HepG2 (cell line): ENCODE results near the gene THOC1. TPM values are rescaled to one million over a fixed set of nuclear protein-coding genes. Genes with fewer than 3 reads are reported as not detected.

ENCODE experiments used
- ATAC-seq: fragments of 200-7000 bp; cut with Tn5 transposase; 3 replicates; pipeline ENCODE4 v1.9.1; 2020; ENCODE audit warnings: mild to moderate bottlenecking, moderate library complexity
- BruUV-seq: library from RNA; stranded (reverse); fragments of 400-500 nt; replicated peaks from 2 replicates; lab custom pipeline; 2021; lab: Mats Ljungman, UMichigan
- CTCF ChIA-PET: fragments of 300-600 bp; formaldehyde crosslinking; extraction: SDS; loops from one replicate; lab custom pipeline; 2021; ENCODE audit warnings: low total read pairs, inconsistent platforms, low intra/inter-chr PET ratio; lab: Yijun Ruan, JAX
- POLR2A ChIA-PET: fragments of 350-600 bp; sonication (Branson Sonifier 250); formaldehyde crosslinking; loops from one replicate; lab custom pipeline; 2020; ENCODE audit warnings: antibody characterized with exemption, inconsistent platforms; lab: Yijun Ruan, JAX
- DNase-seq: peaks from one replicate; pipeline ENCODE4 v3.0.0-alpha.2; 2015; ENCODE audit warnings: low spot score
- FAIRE-seq: peaks from 3 replicates; lab custom pipeline; 2011; peaks lifted over from hg19 to GRCh38; lab: Jason Lieb, UNC
- H2AFZ ChIP-seq: one replicate; pipeline ENCODE4 v1.6.1; 2011; ENCODE audit warnings: low read length, inconsistent platforms
- H3K27ac ChIP-seq: fragments of 300-600 bp; 3 replicates; pipeline ENCODE4 v1.8.0; 2011; ENCODE audit warnings: mixed run types, mild to moderate bottlenecking, mixed read lengths, low read length, inconsistent platforms; ENCODE audit not compliant: insufficient read depth; ENCODE audit errors: extremely low read length
- H3K27me3 ChIP-seq, 2 experiments: fragments of 200-600 bp in 1 of 2; 2 replicates in 1 of 2; 3 replicates in 1 of 2; pipeline versions ENCODE4 v1.6.0 to v1.8.0; 2011; ENCODE audit warnings: low read length in 2 of 2, mild to moderate bottlenecking in 2 of 2, moderate library complexity in 2 of 2, inconsistent platforms in 1 of 2; ENCODE audit not compliant: insufficient read depth in 2 of 2, control insufficient read depth in 1 of 2
- H3K36me3 ChIP-seq, 2 experiments: fragments of 200-600 bp in 1 of 2; replicated peaks in 1 of 2; 2 replicates in 1 of 2; 3 replicates in 1 of 2; pipeline versions ENCODE4 v1.5.1 to v1.8.0; 2011; ENCODE audit warnings: low read length in 2 of 2, inconsistent platforms in 1 of 2; ENCODE audit not compliant: insufficient read depth in 2 of 2, control insufficient read depth in 1 of 2
- H3K4me1 ChIP-seq: 2 replicates; pipeline ENCODE4 v1.5.1; 2012; ENCODE audit warnings: low read length, inconsistent platforms; ENCODE audit not compliant: insufficient read depth
- H3K4me2 ChIP-seq: 2 replicates; pipeline ENCODE4 v1.6.0; 2011; ENCODE audit warnings: low read depth, low read length, inconsistent platforms
- H3K4me3 ChIP-seq, 3 experiments: fragments of 200-600 bp in 1 of 3; sonication (generic), shearing (Covaris generic) in 1 of 3; replicated peaks in 1 of 3; 2 replicates each; pipeline ENCODE4 v1.5.1; 2011 to 2016; ENCODE audit warnings: low read length in 3 of 3, inconsistent platforms in 2 of 3, low read depth in 2 of 3, mild to moderate bottlenecking in 2 of 3, control low read depth in 1 of 3, mixed read lengths in 1 of 3; ENCODE audit not compliant: insufficient read depth in 1 of 3
- H3K79me2 ChIP-seq: one replicate; pipeline ENCODE4 v1.6.1; 2011; ENCODE audit warnings: low read length, inconsistent platforms; ENCODE audit not compliant: insufficient read depth
- H3K9ac ChIP-seq: 2 replicates; pipeline ENCODE4 v1.6.0; 2011; ENCODE audit warnings: mild to moderate bottlenecking, low read depth, low read length, inconsistent platforms; ENCODE audit not compliant: insufficient read depth
- H3K9me3 ChIP-seq: 2 replicates; pipeline ENCODE4 v1.5.1; 2012; ENCODE audit warnings: mild to moderate bottlenecking, low read length
- H4K20me1 ChIP-seq: 2 replicates; pipeline ENCODE4 v1.6.0; 2011; ENCODE audit warnings: inconsistent platforms, mild to moderate bottlenecking, low read length, moderate library complexity; ENCODE audit not compliant: insufficient read depth
- GATA4 ChIP-seq: sonication (generic); IDR thresholded peaks from 2 replicates; pipeline ENCODE4 v1.6.1; 2016; ENCODE audit warnings: antibody characterized with exemption, low read depth, borderline replicate concordance
- KDM4B ChIP-seq: sonication (generic); formaldehyde crosslinking; IDR thresholded peaks from 2 replicates; pipeline ENCODE4 v1.4.0; 2020; ENCODE audit warnings: missing genetic modification reagents
- KLF11 ChIP-seq: IDR thresholded peaks from 2 replicates; pipeline ENCODE4 v1.6.1; 2016; ENCODE audit warnings: missing compliant biosample characterization
- NR2F2 ChIP-seq: IDR thresholded peaks from 2 replicates; pipeline ENCODE4 v1.6.1; 2012; ENCODE audit warnings: low read depth, inconsistent platforms, borderline replicate concordance
- TFDP1 ChIP-seq: IDR thresholded peaks from 2 replicates; pipeline ENCODE4 v1.6.1; 2016; ENCODE audit warnings: missing compliant biosample characterization, missing genetic modification reagents, borderline replicate concordance
- THAP7 ChIP-seq: sonication (generic); formaldehyde crosslinking; IDR thresholded peaks from 2 replicates; pipeline ENCODE4 v1.8.1; 2023; ENCODE audit warnings: mild to moderate bottlenecking, missing genetic modification reagents
- TOE1 ChIP-seq: sonication (generic); formaldehyde crosslinking; IDR thresholded peaks from 2 replicates; pipeline ENCODE4 v1.4.0; 2020; ENCODE audit warnings: mild to moderate bottlenecking, missing genetic modification reagents
- ZBTB38 ChIP-seq: sonication (generic); formaldehyde crosslinking; IDR thresholded peaks from 2 replicates; pipeline ENCODE4 v1.5.1; 2020; ENCODE audit warnings: mild to moderate bottlenecking, missing genetic modification reagents
- ZBTB39 ChIP-seq: sonication (generic); formaldehyde crosslinking; IDR thresholded peaks from 2 replicates; pipeline ENCODE4 v1.5.0; 2020; ENCODE audit warnings: missing genetic modification reagents
- ZMAT5 ChIP-seq: sonication (generic); formaldehyde crosslinking; IDR thresholded peaks from 2 replicates; pipeline ENCODE4 v1.5.0; 2020; ENCODE audit warnings: mild to moderate bottlenecking, low read depth, missing genetic modification reagents, borderline replicate concordance
- ZNF510 ChIP-seq: sonication (generic); formaldehyde crosslinking; IDR thresholded peaks from 2 replicates; pipeline ENCODE4 v1.4.0; 2020; ENCODE audit warnings: low read depth, mild to moderate bottlenecking, missing genetic modification reagents
- ZNF775 ChIP-seq: sonication (generic); formaldehyde crosslinking; IDR thresholded peaks from 2 replicates; pipeline ENCODE4 v1.4.0; 2020; ENCODE audit warnings: missing genetic modification reagents, mild to moderate bottlenecking, moderate library complexity, borderline replicate concordance
- ZNF800 ChIP-seq: sonication (generic); formaldehyde crosslinking; IDR thresholded peaks from 2 replicates; pipeline ENCODE4 v1.4.0; 2020; ENCODE audit warnings: missing genetic modification reagents
- ZNF878 ChIP-seq: sonication (generic); formaldehyde crosslinking; IDR thresholded peaks from 2 replicates; pipeline ENCODE4 v1.8.1; 2023; ENCODE audit warnings: mild to moderate bottlenecking, missing genetic modification reagents, moderate library complexity
- ZUFSP ChIP-seq: sonication (generic); formaldehyde crosslinking; IDR thresholded peaks from 2 replicates; pipeline ENCODE4 v1.9.0; 2021; ENCODE audit warnings: missing genetic modification reagents, mild to moderate bottlenecking, borderline replicate concordance
- whole genome bisulfite sequencing: methylation state at CpG from one replicate; pipeline ENCODE4 v1.1.6; 2017; ENCODE audit warnings: low lambda C conversion rate; 5-methylcytosine and 5-hydroxymethylcytosine counted together
- in situ Hi-C: cut with HindIII; loops from 2 replicates; pipeline ENCODE4 v1.10.0; 2017; ENCODE audit warnings: low pct_unique_long_range_greater_than_20kb; ENCODE audit not compliant: extremely low pct_ligation_motif_present
- intact Hi-C: fragments of 100-400 bp; cut with micrococcal nuclease; formaldehyde crosslinking; loops from one replicate; pipeline ENCODE4 v1.10.0; 2022; ENCODE audit not compliant: unreplicated experiment
- polyA plus RNA-seq, 8 experiments: library from polyadenylated mRNA; depleted of rRNA in 3 of 8; stranded (reverse) in 7 of 8; unstranded in 1 of 8; fragments of >200 nt; fragmentation: Illumina TruSeq in 4 of 8; extraction: Trizol in 4 of 8; gene quantifications; 2 replicates each; pipeline versions ENCODE4 v1.2.1 to v1.2.3, GENCODE V29; 2011 to 2016; ENCODE audit warnings: low read depth in 4 of 8, missing spikeins in 1 of 8, mixed read lengths in 1 of 8; ENCODE audit not compliant: insufficient read depth in 1 of 8
- total RNA-seq, 5 experiments: library from RNA; depleted of rRNA; stranded (reverse); fragments of >200 nt; fragmentation: Illumina TruSeq; extraction: Trizol; gene quantifications; 2 replicates each; pipeline ENCODE4 v1.2.3, GENCODE V29; 2016; ENCODE audit warnings: low read depth in 1 of 5

THOC1 gene
- total and polyA plus RNA-seq, 2 of the 13 experiments (the other 11 are each of a cell fraction or from before 2014, with no cell fraction given): 40.6 to 56.7 TPM

GRCh38 chr18:189254-189653 lies 78.6 kb downstream of the THOC1 start (continued):
- peak; percentile 34; the same call in 1 of the 2 replicates for TF ChIP-seq GATA4
- no peak for TF ChIP-seq ZNF878
- no peak for TF ChIP-seq ZNF800
- no peak for TF ChIP-seq KDM4B (CRISPR knock-in tag)
- no peak for TF ChIP-seq THAP7 (CRISPR knock-in tag)
- no peak for TF ChIP-seq ZBTB38 (CRISPR knock-in tag)

- no peak for FAIRE-seq
- Histone ChIP-seq H3K27ac (no peak overlapping the region), H3K27me3 (no peaks in the 10 kb centered on the region), H2AFZ (no peak overlapping the region), H3K36me3 (peaks cover 5 to 40% of the 10 kb centered on the region in 2 experiments), H3K4me1 (peaks cover 10% of the 10 kb centered on the region), H4K20me1 (peaks cover 10% of the 10 kb centered on the region), H3K79me2 (peaks cover 20% of the 10 kb centered on the region), H3K9me3 (no peaks in the 10 kb centered on the region), H3K9ac (no peak overlapping the region), H3K4me3 (no peak overlapping the region), H3K4me2 (no peak overlapping the region)
- DNase-seq: no peak
- in situ Hi-C loops: no loop called here
- POLR2A ChIA-PET: no interaction called here
- no TSS peak for BruUV-seq
- 92% methylated on average over 1 of the region's 1 CpG for WGBS
- CTCF ChIA-PET: no interaction called here
- no peak for ATAC-seq
- intact Hi-C loops: no loop called here
- no peak for TF ChIP-seq ZNF510
- TF ChIP-seq NR2F2: no peak
- TF ChIP-seq KLF11: no peak
- no peak for TF ChIP-seq TFDP1 (CRISPR knock-in tag)
- no peak for TF ChIP-seq ZMAT5
- no peak for TF ChIP-seq ZNF775 (CRISPR knock-in tag)
- no peak for TF ChIP-seq ZBTB39 (CRISPR knock-in tag)
- no peak for TF ChIP-seq TOE1 (CRISPR knock-in tag)
- no peak for TF ChIP-seq ZUFSP (CRISPR knock-in tag)
These were observed 84.1 kb downstream of the THOC1 start for GRCh38 chr18:183769-184168.
